ENCODE results near the gene M1AP. TPM values are rescaled to one million over a fixed set of nuclear protein-coding genes. Genes with fewer than 3 reads are reported as not detected.

Gene M1AP
- total RNA-seq, 1 donor from 2014 or later, result 0.24 TPM

GRCh38 chr2:74620671-74621070 is 27.5 kb downstream of the M1AP start:
- Mint-ChIP-seq H3K4me1 (ENCODE audit: unreplicated experiment) (no peaks in the 10 kb centered on the region), H3K36me3 (no peaks in the 10 kb centered on the region), H3K27me3 (peaks cover 14% of the 10 kb centered on the region), H3K4me3 (no peak overlapping the region), H3K9me3 (no peaks in the 10 kb centered on the region), H3K27ac (no peak overlapping the region)
- TF ChIP-seq, protein P1, sequence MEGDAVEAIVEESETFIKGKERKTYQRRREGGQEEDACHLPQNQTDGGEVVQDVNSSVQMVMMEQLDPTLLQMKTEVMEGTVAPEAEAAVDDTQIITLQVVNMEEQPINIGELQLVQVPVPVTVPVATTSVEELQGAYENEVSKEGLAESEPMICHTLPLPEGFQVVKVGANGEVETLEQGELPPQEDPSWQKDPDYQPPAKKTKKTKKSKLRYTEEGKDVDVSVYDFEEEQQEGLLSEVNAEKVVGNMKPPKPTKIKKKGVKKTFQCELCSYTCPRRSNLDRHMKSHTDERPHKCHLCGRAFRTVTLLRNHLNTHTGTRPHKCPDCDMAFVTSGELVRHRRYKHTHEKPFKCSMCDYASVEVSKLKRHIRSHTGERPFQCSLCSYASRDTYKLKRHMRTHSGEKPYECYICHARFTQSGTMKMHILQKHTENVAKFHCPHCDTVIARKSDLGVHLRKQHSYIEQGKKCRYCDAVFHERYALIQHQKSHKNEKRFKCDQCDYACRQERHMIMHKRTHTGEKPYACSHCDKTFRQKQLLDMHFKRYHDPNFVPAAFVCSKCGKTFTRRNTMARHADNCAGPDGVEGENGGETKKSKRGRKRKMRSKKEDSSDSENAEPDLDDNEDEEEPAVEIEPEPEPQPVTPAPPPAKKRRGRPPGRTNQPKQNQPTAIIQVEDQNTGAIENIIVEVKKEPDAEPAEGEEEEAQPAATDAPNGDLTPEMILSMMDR (conservative IDR thresholded peaks at IDR 0.05), result no peak
- DNase-seq (ENCODE audit: extremely low spot score, unreplicated experiment), result no peak

GRCh38 chr2:74619651-74620297 is 28.4 kb downstream of the M1AP start:
- TF ChIP-seq, protein P1 (conservative IDR thresholded peaks at IDR 0.05), result no peak
- DNase-seq (ENCODE audit: extremely low spot score, unreplicated experiment), result no peak
- Mint-ChIP-seq H3K4me3 (no peak overlapping the region), H3K27ac (no peak overlapping the region), H3K36me3 (no peaks in the 10 kb centered on the region), H3K9me3 (no peaks in the 10 kb centered on the region), H3K4me1 (ENCODE audit: unreplicated experiment) (no peaks in the 10 kb centered on the region), H3K27me3 (peaks cover 19% of the 10 kb centered on the region)

GRCh38 chr2:74618410-74619083 is 29.6 kb downstream of the M1AP start:
- Mint-ChIP-seq H3K4me3 (no peak overlapping the region), H3K9me3 (no peaks in the 10 kb centered on the region), H3K27me3 (peaks cover 28% of the 10 kb centered on the region), H3K36me3 (no peaks in the 10 kb centered on the region), H3K27ac (no peak overlapping the region), H3K4me1 (ENCODE audit: unreplicated experiment) (no peaks in the 10 kb centered on the region)
- no peak for DNase-seq (ENCODE audit: extremely low spot score, unreplicated experiment)
- TF ChIP-seq, protein P1 (conservative IDR thresholded peaks at IDR 0.05), result no peak

GRCh38 chr2:74617122-74617521 is 31.0 kb downstream of the M1AP start:
- Mint-ChIP-seq H3K4me1 (ENCODE audit: unreplicated experiment) (no peaks in the 10 kb centered on the region), H3K27me3 (peaks cover 28% of the 10 kb centered on the region), H3K4me3 (no peak overlapping the region), H3K36me3 (no peaks in the 10 kb centered on the region), H3K27ac (no peak overlapping the region), H3K9me3 (no peaks in the 10 kb centered on the region)
- TF ChIP-seq, protein P1 (conservative IDR thresholded peaks at IDR 0.05), result no peak
- DNase-seq (ENCODE audit: extremely low spot score, unreplicated experiment), result no peak

- no peaks in the 10 kb centered on the region for H3K36me3 Mint-ChIP-seq
Measured at GRCh38 chr2:74606927-74607326, 41.2 kb downstream of the M1AP start.

More at GRCh38 chr2:74606927-74607326, 41.2 kb downstream of the M1AP start:
- no peak for DNase-seq (ENCODE audit: extremely low spot score, unreplicated experiment)
- no peak overlapping the region for H3K4me3 Mint-ChIP-seq
- H3K9me3 Mint-ChIP-seq, result no peaks in the 10 kb centered on the region
- TF ChIP-seq, protein P1 (conservative IDR thresholded peaks at IDR 0.05), result no peak
- no peaks in the 10 kb centered on the region for H3K4me1 Mint-ChIP-seq (ENCODE audit: unreplicated experiment)
- peaks cover 44% of the 10 kb centered on the region for H3K27me3 Mint-ChIP-seq
- no peak overlapping the region for H3K27ac Mint-ChIP-seq
